Coronary artery (tissue), 2 donors: ENCODE measurements around the gene SEPTIN5.

Experiments
- DNase-seq: peaks from one replicate; pipeline ENCODE4 v3.0.0-alpha.2; 2017; ENCODE audit warnings: low spot score
- H3K27ac ChIP-seq, 2 donors: fragments of 200-600 bp; sonication (generic); one replicate each; pipeline ENCODE4 v1.5.1; 2016 to 2019
- H3K4me3 ChIP-seq: fragments of 200-600 bp; sonication (generic); 2 replicates; pipeline ENCODE4 v1.5.1; 2016; ENCODE audit warnings: mild to moderate bottlenecking, moderate library complexity
- TF ChIP-seq, protein P1 (sequence below): fragments of 200-600 bp; sonication (generic); IDR thresholded peaks from one replicate; pipeline ENCODE4 v1.5.1; 2019; ENCODE audit warnings: antibody characterized with exemption

Gene SEPTIN5

DNA sequence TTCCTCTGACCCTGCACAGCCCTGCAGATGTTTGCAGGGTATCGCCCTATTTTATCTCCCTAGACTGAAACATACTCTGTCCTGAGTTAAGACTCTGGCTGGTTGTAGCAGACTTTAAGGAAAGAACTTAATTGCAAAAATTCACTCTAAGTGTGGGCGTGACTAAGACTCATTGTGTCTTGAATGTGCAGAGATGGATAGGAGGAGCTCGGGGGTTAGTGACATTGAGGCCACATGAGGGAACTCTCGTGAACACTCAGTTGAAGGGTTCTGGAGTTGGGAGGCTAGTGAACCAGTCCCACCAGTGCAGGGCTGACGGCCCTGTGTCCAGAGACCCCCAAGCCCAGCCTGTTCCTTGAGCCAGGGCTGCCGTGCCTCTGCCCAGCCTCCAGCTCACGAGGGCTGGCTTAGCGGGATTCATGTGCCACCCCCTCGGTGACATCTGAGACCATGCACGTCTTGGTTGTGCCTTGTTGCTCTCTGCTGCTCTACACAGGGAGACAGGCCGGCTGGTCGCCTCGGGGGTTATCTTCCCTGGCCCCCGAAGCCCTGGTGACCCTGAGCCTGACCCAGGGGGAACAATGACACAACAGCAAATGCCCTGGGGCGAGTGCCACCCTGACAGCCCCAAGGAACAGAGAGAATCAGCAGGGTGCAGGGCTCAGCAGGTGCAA lies 34.8 kb downstream of the SEPTIN5 start:
- no peak overlapping the region for H3K4me3 ChIP-seq
- DNase-seq: no peak
- TF ChIP-seq, protein P1, sequence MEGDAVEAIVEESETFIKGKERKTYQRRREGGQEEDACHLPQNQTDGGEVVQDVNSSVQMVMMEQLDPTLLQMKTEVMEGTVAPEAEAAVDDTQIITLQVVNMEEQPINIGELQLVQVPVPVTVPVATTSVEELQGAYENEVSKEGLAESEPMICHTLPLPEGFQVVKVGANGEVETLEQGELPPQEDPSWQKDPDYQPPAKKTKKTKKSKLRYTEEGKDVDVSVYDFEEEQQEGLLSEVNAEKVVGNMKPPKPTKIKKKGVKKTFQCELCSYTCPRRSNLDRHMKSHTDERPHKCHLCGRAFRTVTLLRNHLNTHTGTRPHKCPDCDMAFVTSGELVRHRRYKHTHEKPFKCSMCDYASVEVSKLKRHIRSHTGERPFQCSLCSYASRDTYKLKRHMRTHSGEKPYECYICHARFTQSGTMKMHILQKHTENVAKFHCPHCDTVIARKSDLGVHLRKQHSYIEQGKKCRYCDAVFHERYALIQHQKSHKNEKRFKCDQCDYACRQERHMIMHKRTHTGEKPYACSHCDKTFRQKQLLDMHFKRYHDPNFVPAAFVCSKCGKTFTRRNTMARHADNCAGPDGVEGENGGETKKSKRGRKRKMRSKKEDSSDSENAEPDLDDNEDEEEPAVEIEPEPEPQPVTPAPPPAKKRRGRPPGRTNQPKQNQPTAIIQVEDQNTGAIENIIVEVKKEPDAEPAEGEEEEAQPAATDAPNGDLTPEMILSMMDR: no peak
- H3K27ac ChIP-seq: no peak overlapping the region

DNA sequence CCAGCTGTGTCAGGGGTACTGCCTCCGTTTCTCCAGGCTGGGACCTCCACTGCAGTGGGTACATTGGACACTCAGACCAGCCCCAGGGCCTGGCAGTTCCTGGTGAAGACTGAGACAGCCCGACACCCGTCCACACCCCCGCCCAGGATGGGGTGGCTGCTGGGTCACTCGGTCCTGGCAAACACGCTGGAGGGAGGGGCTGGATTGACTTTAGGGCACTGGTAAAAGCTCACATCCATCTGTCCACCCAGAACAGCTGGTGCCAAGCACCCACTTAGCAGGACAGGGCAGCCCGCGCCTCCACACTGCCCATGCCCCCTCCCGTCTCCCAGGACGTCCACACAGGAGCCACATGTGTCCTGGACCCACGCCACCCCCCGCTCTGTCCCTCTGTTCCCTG lies 35.6 kb downstream of the SEPTIN5 start:
- TF ChIP-seq, protein P1: no peak
- Histone ChIP-seq H3K27ac (no peak overlapping the region), H3K4me3 (no peak overlapping the region)
- no peak for DNase-seq

DNA sequence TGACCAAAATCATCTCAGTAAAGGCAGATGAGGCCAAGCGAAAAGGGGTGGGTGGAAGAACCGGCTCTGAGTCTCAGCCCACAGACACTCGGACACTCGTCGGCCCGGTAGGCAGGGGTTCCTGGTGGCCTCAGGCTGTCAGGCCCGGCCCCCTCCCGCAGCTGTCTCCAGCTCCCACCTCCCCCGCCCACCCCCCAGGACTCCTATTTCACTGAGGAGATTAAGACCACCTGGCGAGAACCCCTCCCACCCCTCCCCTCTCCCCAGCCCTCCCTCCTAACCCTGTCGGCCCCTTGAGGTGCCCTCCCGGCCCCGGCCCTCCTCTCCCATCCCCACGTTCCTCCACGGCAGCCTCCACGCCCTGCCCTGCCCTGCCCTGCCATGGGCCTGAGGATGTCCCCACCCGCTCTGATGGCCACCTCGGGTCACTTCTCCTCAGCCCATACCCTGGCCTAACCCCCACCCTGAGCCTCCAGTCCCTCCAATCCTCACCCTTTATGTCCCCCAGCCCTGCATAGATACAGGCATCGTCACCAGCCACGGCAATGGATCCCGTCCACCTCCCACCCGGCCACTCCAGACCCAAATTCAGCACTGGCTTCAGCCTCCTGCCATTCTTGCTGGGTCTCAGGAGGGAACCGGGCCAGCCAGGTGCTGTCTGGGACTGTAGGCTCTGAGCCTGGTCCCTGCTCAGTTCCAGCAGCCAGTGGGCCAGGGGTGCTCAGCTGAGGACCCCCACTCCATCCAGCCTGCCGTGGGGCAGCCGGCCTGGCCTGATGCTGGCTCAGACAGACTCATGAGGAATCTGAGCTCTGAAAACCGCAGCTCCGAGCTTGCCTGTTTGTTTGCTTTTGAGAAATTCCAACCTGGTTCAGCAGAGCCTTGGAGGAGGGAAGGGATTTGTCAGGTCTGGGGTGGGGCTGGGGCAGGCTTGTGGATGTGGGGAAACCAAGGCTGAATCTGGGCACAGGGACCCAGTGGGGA lies 36.5 kb downstream of the SEPTIN5 start:
- TF ChIP-seq, protein P1: no peak
- no peak for DNase-seq

DNA sequence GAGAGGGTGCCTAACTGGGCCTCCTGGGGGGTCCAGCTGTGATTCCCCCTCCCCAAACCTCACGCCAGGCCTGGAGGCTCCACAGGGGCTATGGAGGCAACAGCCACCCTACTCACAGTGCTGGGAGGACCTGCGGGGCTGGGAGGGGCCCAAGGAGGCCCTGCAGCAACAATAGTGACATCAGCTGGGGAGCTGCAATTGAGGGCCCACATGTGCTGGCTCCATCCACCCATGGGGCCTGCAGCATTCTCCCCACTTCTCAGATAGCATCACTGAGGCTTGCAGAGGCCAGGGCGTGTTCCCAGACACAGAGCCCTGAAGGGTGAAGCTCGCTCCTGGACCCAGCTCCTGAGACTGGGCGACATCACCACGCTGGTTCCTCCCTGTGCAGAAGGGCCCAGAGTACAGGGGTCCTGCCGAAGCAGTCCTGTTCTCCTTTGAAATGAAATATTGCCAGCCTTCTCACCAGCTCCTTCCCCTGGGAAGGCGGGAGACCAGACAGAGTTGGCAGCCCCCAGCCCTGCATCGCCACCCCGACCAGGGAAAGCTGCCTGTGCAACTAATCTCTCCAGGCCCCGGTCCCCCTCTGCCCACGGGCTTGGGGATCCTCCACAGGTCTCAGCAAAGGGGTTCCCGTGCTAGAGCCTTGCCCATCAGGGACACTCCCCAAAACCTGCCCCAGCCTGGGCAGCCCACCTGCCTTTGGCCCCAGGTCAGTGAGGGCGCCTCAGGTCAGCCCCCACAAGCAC lies 37.4 kb downstream of the SEPTIN5 start:
- no peak for DNase-seq
- Histone ChIP-seq H3K4me3 (no peak overlapping the region), H3K27ac (no peak overlapping the region)
- TF ChIP-seq, protein P1: no peak

More for the DNA sequence above, 36.5 kb downstream of the SEPTIN5 start:
- Histone ChIP-seq H3K27ac (no peak overlapping the region), H3K4me3 (no peak overlapping the region)

DNA sequence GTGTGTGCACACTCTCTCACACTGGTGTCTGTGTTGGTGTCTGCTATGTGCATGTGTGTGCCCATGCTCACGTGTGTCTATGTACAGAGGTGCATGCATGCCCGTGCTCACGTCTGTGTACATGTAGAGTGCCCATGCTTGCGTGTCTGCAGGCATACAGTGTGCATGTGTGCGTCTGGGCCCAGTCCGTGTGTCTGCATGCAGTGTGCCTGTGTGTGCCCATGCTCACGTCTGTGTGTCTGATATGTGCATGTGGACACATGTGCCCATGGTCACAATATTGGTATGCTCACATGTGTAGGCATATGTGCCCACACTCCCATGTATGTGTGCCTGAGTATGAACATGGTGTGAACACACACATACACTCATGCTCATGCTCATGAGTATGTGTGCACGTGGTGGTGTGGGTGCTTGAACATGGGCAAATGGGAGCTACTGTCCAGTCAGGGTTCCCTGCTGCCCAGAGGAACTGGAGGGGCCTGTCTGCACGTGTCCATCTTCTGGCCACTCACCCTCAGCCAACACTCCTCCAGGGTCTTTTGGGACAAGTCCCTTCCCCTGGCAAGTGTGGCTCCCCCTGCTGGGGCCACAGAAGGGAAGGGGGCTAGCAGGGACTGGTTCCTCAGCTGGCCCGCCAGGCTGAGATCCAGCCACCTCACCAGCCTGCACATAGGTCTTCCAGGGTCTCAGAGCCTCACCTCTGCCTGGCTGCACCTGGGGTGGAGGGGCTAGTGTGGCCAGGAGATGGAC lies 39.0 kb downstream of the SEPTIN5 start:
- no peak for DNase-seq
- TF ChIP-seq, protein P1: no peak
- no peak overlapping the region for H3K27ac ChIP-seq
- H3K4me3 ChIP-seq: no peak overlapping the region

DNA sequence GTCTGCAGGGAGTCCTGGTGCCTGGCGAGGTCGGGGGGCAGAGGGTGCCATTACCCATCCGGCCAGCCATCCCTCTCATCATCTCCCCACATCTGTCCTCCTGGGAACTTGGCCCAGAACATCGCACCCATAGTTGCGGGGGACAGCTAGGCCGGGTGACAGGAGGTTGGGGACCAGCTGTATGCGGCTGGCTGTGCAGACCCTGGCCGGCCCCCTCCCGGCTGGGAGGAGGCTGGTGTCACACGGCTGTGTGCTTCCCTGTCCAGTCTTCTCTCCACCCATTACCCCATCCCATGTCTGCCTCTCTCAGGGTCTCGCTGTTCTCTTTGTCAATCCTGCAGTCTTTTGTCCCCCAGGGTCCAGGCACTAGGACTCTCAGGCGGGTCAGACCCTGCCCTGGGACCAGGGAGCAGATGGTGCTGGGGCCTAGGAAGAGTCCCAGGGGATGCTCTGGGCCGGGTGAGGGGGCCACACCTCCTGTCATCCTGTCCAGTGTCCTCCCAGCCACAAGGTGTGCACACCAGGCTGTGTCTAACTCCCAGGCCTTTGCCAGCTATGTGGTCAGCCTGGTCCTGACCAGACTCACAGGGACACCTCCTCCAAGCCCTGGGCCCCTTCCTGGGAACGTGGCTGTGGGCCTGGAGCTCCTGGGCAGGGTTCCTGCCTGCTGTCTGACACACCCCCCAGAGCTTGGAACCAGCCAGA lies 39.8 kb downstream of the SEPTIN5 start:
- H3K27ac ChIP-seq: no peak overlapping the region
- TF ChIP-seq, protein P1: no peak
- no peak overlapping the region for H3K4me3 ChIP-seq
- DNase-seq: no peak
